Measurements from ENCODE around the gene CACNA1G.

DNA sequence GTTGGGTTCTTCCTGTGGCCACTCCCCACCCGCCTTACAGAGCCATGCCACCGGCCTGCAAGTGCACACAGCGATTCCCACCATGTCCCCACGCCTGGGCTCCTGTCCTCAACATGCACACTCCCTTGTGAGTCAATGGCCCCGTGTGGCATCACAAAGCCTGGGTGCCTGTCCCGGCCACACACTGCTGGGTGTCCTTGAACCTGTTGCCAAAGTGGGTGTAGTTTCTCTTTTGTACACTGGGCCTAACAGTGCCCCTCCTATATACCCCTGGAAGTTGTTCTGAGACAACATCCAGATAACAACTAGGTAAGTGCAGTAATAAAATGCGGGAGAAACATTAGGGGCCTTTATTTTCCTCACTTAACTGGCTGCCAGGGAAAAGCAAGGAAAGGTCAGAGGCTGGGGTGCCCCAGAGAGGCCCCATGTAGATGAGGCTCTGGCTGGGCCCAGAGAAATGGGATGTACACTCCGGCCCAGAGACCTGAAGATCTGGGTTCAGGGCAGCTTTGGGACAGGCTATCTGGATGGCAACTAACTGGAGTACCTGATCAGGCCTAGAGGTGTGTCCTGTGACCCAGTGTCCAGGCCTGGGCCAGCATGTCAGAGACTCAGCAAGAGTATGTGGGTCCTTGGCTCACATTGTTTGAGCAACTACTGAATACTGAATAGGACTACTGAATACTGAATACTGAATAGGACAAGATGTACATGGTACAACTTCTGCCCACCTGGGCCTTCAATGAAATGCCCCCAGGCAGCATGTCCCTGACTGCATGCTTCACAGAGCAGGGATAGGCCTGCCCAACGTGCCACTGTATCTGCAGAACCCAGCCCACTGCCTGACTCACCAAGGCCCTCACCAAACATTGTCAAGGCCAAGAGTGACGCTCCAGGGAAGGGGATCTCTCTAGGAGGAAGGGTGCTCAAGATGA lies 82.5 kb downstream of the CACNA1G start:
- TF ChIP-seq, protein P1, sequence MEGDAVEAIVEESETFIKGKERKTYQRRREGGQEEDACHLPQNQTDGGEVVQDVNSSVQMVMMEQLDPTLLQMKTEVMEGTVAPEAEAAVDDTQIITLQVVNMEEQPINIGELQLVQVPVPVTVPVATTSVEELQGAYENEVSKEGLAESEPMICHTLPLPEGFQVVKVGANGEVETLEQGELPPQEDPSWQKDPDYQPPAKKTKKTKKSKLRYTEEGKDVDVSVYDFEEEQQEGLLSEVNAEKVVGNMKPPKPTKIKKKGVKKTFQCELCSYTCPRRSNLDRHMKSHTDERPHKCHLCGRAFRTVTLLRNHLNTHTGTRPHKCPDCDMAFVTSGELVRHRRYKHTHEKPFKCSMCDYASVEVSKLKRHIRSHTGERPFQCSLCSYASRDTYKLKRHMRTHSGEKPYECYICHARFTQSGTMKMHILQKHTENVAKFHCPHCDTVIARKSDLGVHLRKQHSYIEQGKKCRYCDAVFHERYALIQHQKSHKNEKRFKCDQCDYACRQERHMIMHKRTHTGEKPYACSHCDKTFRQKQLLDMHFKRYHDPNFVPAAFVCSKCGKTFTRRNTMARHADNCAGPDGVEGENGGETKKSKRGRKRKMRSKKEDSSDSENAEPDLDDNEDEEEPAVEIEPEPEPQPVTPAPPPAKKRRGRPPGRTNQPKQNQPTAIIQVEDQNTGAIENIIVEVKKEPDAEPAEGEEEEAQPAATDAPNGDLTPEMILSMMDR (IDR thresholded peaks at IDR 0.05), result no peak
- TF ChIP-seq POLR2A (IDR thresholded peaks at IDR 0.05) (no peak), EP300 (IDR thresholded peaks at IDR 0.05) (no peak)
